ENCODE results near the gene CREM. TPM values are rescaled to one million over a fixed set of nuclear protein-coding genes. Genes with fewer than 3 reads are reported as not detected.

The CREM gene
- total and polyA plus RNA-seq, 2 of the 8 experiments (the other 6 are each of a cell fraction or from before 2014, with no cell fraction given), result 18.7 to 21.9 TPM

DNA sequence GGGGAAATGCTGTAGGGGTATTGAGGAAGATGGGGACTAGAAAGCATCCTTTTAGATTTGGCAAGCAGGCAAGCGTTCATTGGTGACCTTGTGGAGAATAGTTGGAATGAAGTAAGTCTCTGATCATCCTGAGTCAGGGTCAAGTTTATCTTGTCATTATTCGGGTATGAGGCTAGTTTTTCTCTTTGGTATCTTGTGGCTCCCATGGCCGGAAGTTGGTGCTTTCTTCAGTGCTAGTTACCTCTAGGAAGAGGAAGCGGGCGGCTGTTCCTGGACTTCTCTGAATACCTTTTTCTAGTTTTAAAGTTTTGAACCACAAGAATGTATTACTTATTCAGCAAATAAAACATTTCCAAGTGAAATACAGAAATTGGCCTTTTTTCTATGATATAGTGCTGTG lies 9.2 kb downstream of the CREM start:
- Histone ChIP-seq H4K20me1 (replicated peaks in 1 of 2; ENCODE audit: control insufficient read depth in 1 of 2, insufficient read depth in 2 of 2, low read length in 2 of 2) (no peaks in the 10 kb centered on the region), H2AK5ac (ENCODE audit: low read depth, low read length) (no peak overlapping the region), H3K9me3 (ENCODE audit: insufficient read depth in 2 of 2, low read depth in 1 of 2, low read length in 1 of 2) (no peaks in the 10 kb centered on the region), H3K27me3 (replicated peaks in 1 of 4; ENCODE audit: control insufficient read depth in 3 of 4, extremely low read depth in 1 of 4, insufficient read depth in 3 of 4, low read length in 3 of 4) (no peaks in the 10 kb centered on the region), H3K79me2 (ENCODE audit: control insufficient read depth in 1 of 2, insufficient read depth in 2 of 2, low read length in 2 of 2) (peaks cover 0 to 7% of the 10 kb centered on the region in 2 experiments; a peak in 2 of 4 replicates), H3K79me1 (ENCODE audit: low read depth, low read length) (peaks cover 2% of the 10 kb centered on the region; the same call in 1 of the 2 replicates), H3K4me3 (ENCODE audit: extremely low read depth in 1 of 4, insufficient read depth in 2 of 4, low read depth in 3 of 4, low read length in 4 of 4) (no peak overlapping the region), H3K56ac (replicated peaks; ENCODE audit: insufficient read length, low read depth, low read length) (no peak overlapping the region), H4K91ac (replicated peaks; ENCODE audit: insufficient read length, low read length) (no peak overlapping the region), H3K23me2 (ENCODE audit: low read depth, low read length) (peaks cover 4% of the 10 kb centered on the region; the same call in 1 of the 2 replicates), H3K23ac (ENCODE audit: insufficient read length) (no peak overlapping the region), H4K5ac (ENCODE audit: insufficient read length, low read depth, low read length) (no peak overlapping the region), H3K9ac (replicated peaks in 1 of 4; ENCODE audit: extremely low read depth in 1 of 4, low read depth in 3 of 4, low read length in 3 of 4) (no peak overlapping the region), H3K27ac (ENCODE audit: low read depth, low read length) (no peak overlapping the region), H2BK120ac (replicated peaks; ENCODE audit: low read depth, low read length) (no peak overlapping the region), H3K18ac (ENCODE audit: extremely low read depth, low read length) (no peak overlapping the region), H2BK15ac (ENCODE audit: low read length) (no peak overlapping the region), H2BK20ac (ENCODE audit: low read length) (no peak overlapping the region), H3K4me2 (ENCODE audit: insufficient read depth in 1 of 2, low read depth in 2 of 2, low read length in 2 of 2) (no peak overlapping the region), H2BK5ac (ENCODE audit: low read depth, low read length) (no peak overlapping the region), H3K36me3 (ENCODE audit: control insufficient read depth in 2 of 4, insufficient read depth in 4 of 4, low read length in 3 of 4) (no peaks in the 10 kb centered on the region), H4K8ac (ENCODE audit: extremely low read depth, insufficient read depth, low read length) (no peak overlapping the region), H3K4ac (replicated peaks; ENCODE audit: insufficient read length, low read depth, low read length) (no peak overlapping the region), H2BK12ac (ENCODE audit: low read depth, low read length) (no peak overlapping the region), H2AFZ (ENCODE audit: low read length) (no peak overlapping the region), H3K4me1 (replicated peaks in 1 of 4; ENCODE audit: control insufficient read depth in 3 of 4, insufficient read depth in 4 of 4, low read length in 3 of 4) (peaks cover 0 to 2% (median 0%) of the 10 kb centered on the region in 4 experiments; a peak in 1 of 7 replicates), H3K14ac (ENCODE audit: insufficient read length) (no peak overlapping the region)
- DNase-seq (ENCODE audit: low read depth in 1 of 2, low spot score in 2 of 2), result no peak
- 93% methylated on average over 5 of the region's 5 CpGs; no CpG with 5 or more reads in 1 of the 2 experiments for WGBS, 2 experiments (ENCODE audit: extremely low coverage in 1 of 2, insufficient coverage in 1 of 2, insufficient read length in 1 of 2, insufficient replicate concordance in 2 of 2, low coverage in 1 of 2, low lambda C conversion rate in 2 of 2, missing lambda C conversion rate in 1 of 2)
- FAIRE-seq, result no peak
- ChIA-PET POLR2A (ENCODE audit: partially characterized antibody) (interaction anchor here (0.6 to 0.9 kb wide), 2 partner anchors 24 to 37 kb away, joined by 4 read pairs; no protein-coding TSS in a partner anchor), CTCF (ENCODE audit: partially characterized antibody) (interaction anchor here (0.9 kb wide), 1 partner anchor 86 kb away, joined by 3 read pairs; no protein-coding TSS in a partner anchor)
- TF ChIP-seq GTF2F1 (IDR thresholded peaks at IDR 0.05; ENCODE audit: borderline replicate concordance, low read depth, low read length), result no peak
- no peak for TF ChIP-seq KDM5A (IDR thresholded peaks at IDR 0.05; ENCODE audit: low read length)
- TF ChIP-seq SAP30 (IDR thresholded peaks at IDR 0.05; ENCODE audit: insufficient read depth, insufficient replicate concordance, low read length), result no peak
- TF ChIP-seq CTBP2 (IDR thresholded peaks at IDR 0.05; ENCODE audit: borderline replicate concordance, insufficient read depth, insufficient read length, low read length), result no peak
- TF ChIP-seq CHD2 (IDR thresholded peaks at IDR 0.05; ENCODE audit: low read length), result no peak
- no peak for TF ChIP-seq CEBPB (IDR thresholded peaks at IDR 0.05; ENCODE audit: low read depth, low read length)
- TF ChIP-seq ZNF274 (IDR thresholded peaks at IDR 0.05; ENCODE audit: borderline replicate concordance, extremely low read depth, low read length), result no peak
- no peak for TF ChIP-seq MAX (IDR thresholded peaks at IDR 0.05)
- no peak for TF ChIP-seq KDM1A (IDR thresholded peaks at IDR 0.05; ENCODE audit: borderline replicate concordance, low read length)
- no peak for TF ChIP-seq NRF1 (IDR thresholded peaks at IDR 0.05; ENCODE audit: low read depth, low read length)
- no peak for TF ChIP-seq NANOG (IDR thresholded peaks at IDR 0.05; ENCODE audit: insufficient read depth, low read depth, low read length, poor library complexity, severe bottlenecking)
- TF ChIP-seq TEAD4 (IDR thresholded peaks at IDR 0.05; ENCODE audit: low read depth, low read length), result no peak
- no peak for TF ChIP-seq EZH2 (IDR thresholded peaks at IDR 0.05; ENCODE audit: low read depth, low read length, severe bottlenecking)
- no peak for TF ChIP-seq BRCA1 (IDR thresholded peaks at IDR 0.05; ENCODE audit: low read depth, low read length)
